Neural progenitor cell (in vitro differentiated cells): ENCODE data around the gene TANC1. TPM values are rescaled to one million over a fixed set of nuclear protein-coding genes. Genes with fewer than 3 reads are reported as not detected.

ENCODE experiments used
- DNase-seq: peaks from one replicate; pipeline ENCODE4 v3.0.0-alpha.2; 2016; ENCODE audit warnings: low spot score
- H2AFZ ChIP-seq: fragments of 200-600 bp; sonication (generic); replicated peaks from 2 replicates; pipeline ENCODE4 v1.6.1; 2016; ENCODE audit warnings: antibody characterized with exemption
- H3F3A ChIP-seq: fragments of 200-600 bp; sonication (generic); 2 replicates; pipeline ENCODE4 v1.6.1; 2016; ENCODE audit warnings: antibody characterized with exemption, low read depth
- H3K27ac ChIP-seq: fragments of 200-600 bp; sonication (generic); 2 replicates; pipeline ENCODE4 v1.5.1; 2016; ENCODE audit warnings: mild to moderate bottlenecking
- H3K27me3 ChIP-seq: fragments of 200-600 bp; sonication (generic); 2 replicates; pipeline ENCODE4 v1.6.1; 2016; ENCODE audit warnings: mild to moderate bottlenecking, moderate library complexity
- H3K36me3 ChIP-seq: fragments of 200-600 bp; sonication (generic); 2 replicates; pipeline ENCODE4 v1.5.1; 2016
- H3K4me1 ChIP-seq: fragments of 200-600 bp; sonication (generic); 2 replicates; pipeline ENCODE4 v1.6.1; 2016; ENCODE audit warnings: mixed run types
- H3K4me2 ChIP-seq: fragments of 200-600 bp; sonication (generic); 2 replicates; pipeline ENCODE4 v1.6.1; 2016
- H3K4me3 ChIP-seq: fragments of 200-600 bp; sonication (generic); 2 replicates; pipeline ENCODE4 v1.5.1; 2016
- H3K79me2 ChIP-seq: fragments of 200-600 bp; sonication (generic); 2 replicates; pipeline ENCODE4 v1.6.1; 2016; ENCODE audit warnings: low read depth
- H3K9ac ChIP-seq: fragments of 200-600 bp; sonication (generic); 2 replicates; pipeline ENCODE4 v1.6.1; 2016
- H3K9me3 ChIP-seq: fragments of 200-600 bp; sonication (generic); 2 replicates; pipeline ENCODE4 v1.5.1; 2016; ENCODE audit warnings: low read depth
- H4K20me1 ChIP-seq: fragments of 200-600 bp; sonication (generic); 2 replicates; pipeline ENCODE4 v1.6.1; 2016; ENCODE audit warnings: low read depth
- H3K27ac Mint-ChIP-seq: 3 replicates; pipeline ENCODE4 v1.8.0; 2021; ENCODE audit warnings: mixed read lengths
- H3K27me3 Mint-ChIP-seq: 2 replicates; pipeline ENCODE4 v1.8.0; 2022; ENCODE audit warnings: low read depth, mild to moderate bottlenecking, inconsistent platforms, moderate library complexity, mixed read lengths; ENCODE audit not compliant: insufficient read depth
- H3K36me3 Mint-ChIP-seq: 3 replicates; pipeline ENCODE4 v1.8.0; 2021; ENCODE audit warnings: mixed read lengths
- H3K4me1 Mint-ChIP-seq: 3 replicates; pipeline ENCODE4 v1.8.0; 2021; ENCODE audit warnings: mixed read lengths
- H3K4me3 Mint-ChIP-seq: 3 replicates; pipeline ENCODE4 v1.8.0; 2021; ENCODE audit warnings: mild to moderate bottlenecking, moderate library complexity, mixed read lengths
- H3K9me3 Mint-ChIP-seq: 3 replicates; pipeline ENCODE4 v1.8.0; 2020; ENCODE audit warnings: mixed read lengths
- EZH2 ChIP-seq: fragments of 200-600 bp; sonication (generic); IDR thresholded peaks from 2 replicates; pipeline ENCODE4 v1.6.1; 2017; ENCODE audit warnings: antibody characterized with exemption, mild to moderate bottlenecking, moderate library complexity
- EZH2phosphoT487 ChIP-seq: fragments of 200-600 bp; sonication (generic); IDR thresholded peaks from 2 replicates; pipeline ENCODE4 v1.6.1; 2017; ENCODE audit warnings: antibody characterized with exemption
- total RNA-seq: library from RNA; depleted of rRNA; stranded (reverse); fragments of >200 nt; gene quantifications from 2 replicates; pipeline ENCODE4 v1.2.3, GENCODE V29; 2015; ENCODE audit warnings: low replicate concordance
- TF ChIP-seq, protein P1 (sequence below): fragments of 200-600 bp; sonication (generic); IDR thresholded peaks from 2 replicates; pipeline ENCODE4 v1.5.1; 2017; ENCODE audit warnings: antibody characterized with exemption, mild to moderate bottlenecking

TANC1 gene
- total RNA-seq, 1 donor from 2014 or later, result 11.9 TPM

- H3K27me3 Mint-ChIP-seq, result peaks cover 8% of the 10 kb centered on the region
- H3K9me3 Mint-ChIP-seq, result no peaks in the 10 kb centered on the region
- peaks cover 13% of the 10 kb centered on the region for H4K20me1 ChIP-seq
- peaks cover 4% of the 10 kb centered on the region for H3K36me3 Mint-ChIP-seq
- peak; percentile 44 for DNase-seq
- H2AFZ ChIP-seq, result no peak overlapping the region
- no peaks in the 10 kb centered on the region for H3K36me3 ChIP-seq
- H3K4me3 Mint-ChIP-seq, result no peak overlapping the region
- H3K4me1 ChIP-seq, result peaks cover 18% of the 10 kb centered on the region
- TF ChIP-seq EZH2, result no peak
- TF ChIP-seq, protein P1, sequence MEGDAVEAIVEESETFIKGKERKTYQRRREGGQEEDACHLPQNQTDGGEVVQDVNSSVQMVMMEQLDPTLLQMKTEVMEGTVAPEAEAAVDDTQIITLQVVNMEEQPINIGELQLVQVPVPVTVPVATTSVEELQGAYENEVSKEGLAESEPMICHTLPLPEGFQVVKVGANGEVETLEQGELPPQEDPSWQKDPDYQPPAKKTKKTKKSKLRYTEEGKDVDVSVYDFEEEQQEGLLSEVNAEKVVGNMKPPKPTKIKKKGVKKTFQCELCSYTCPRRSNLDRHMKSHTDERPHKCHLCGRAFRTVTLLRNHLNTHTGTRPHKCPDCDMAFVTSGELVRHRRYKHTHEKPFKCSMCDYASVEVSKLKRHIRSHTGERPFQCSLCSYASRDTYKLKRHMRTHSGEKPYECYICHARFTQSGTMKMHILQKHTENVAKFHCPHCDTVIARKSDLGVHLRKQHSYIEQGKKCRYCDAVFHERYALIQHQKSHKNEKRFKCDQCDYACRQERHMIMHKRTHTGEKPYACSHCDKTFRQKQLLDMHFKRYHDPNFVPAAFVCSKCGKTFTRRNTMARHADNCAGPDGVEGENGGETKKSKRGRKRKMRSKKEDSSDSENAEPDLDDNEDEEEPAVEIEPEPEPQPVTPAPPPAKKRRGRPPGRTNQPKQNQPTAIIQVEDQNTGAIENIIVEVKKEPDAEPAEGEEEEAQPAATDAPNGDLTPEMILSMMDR, result no peak
- TF ChIP-seq EZH2phosphoT487, result no peak
- H3K27ac ChIP-seq, result no peak overlapping the region
- no peaks in the 10 kb centered on the region for H3K79me2 ChIP-seq
- peaks cover 11% of the 10 kb centered on the region for H3F3A ChIP-seq
- H3K27me3 ChIP-seq, result no peaks in the 10 kb centered on the region
- H3K4me3 ChIP-seq, result no peak overlapping the region
- no peak overlapping the region for H3K9ac ChIP-seq
- H3K4me1 Mint-ChIP-seq, result peaks cover 38% of the 10 kb centered on the region
- no peak overlapping the region for H3K4me2 ChIP-seq
- no peaks in the 10 kb centered on the region for H3K9me3 ChIP-seq
- peak overlapping the region; percentile 2 for H3K27ac Mint-ChIP-seq
Observed at GRCh38 chr2:159030674-159031380, 62.4 kb downstream of the TANC1 start.

DNA sequence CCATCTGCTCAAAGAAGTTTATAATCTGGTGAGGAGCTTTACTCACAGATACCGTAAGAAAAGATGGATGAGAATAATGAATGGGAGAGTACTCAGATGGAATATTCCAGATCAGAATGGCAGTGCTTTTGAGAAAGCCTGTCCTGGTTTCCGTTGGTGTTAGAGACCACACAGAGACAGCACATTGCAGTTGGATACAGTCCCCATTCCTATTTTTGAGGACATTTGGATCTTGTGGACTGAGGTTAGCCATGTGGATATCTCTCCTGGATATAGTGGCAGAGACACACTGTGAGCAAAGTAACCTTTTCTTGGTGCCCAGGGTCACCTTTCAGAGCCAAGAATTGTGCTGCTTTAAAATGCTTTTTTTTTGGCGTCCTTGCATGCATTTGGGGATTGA lies 63.7 kb downstream of the TANC1 start:
- Mint-ChIP-seq H3K4me1 (peaks cover 39% of the 10 kb centered on the region), H3K27me3 (peaks cover 8% of the 10 kb centered on the region), H3K36me3 (peaks cover 7% of the 10 kb centered on the region), H3K9me3 (peaks cover 5% of the 10 kb centered on the region), H3K27ac (no peak overlapping the region), H3K4me3 (no peak overlapping the region)
- no peaks in the 10 kb centered on the region for H3K27me3 ChIP-seq
- no peak for DNase-seq
- no peaks in the 10 kb centered on the region for H3K36me3 ChIP-seq
- H3F3A ChIP-seq, result peaks cover 11% of the 10 kb centered on the region
- peaks cover 13% of the 10 kb centered on the region for H4K20me1 ChIP-seq
- H2AFZ ChIP-seq, result no peak overlapping the region
- no peak for TF ChIP-seq EZH2phosphoT487
- TF ChIP-seq, protein P1, result no peak
- TF ChIP-seq EZH2, result no peak
- no peak overlapping the region for H3K9ac ChIP-seq
- no peaks in the 10 kb centered on the region for H3K9me3 ChIP-seq
- no peak overlapping the region for H3K4me3 ChIP-seq
- peaks cover 18% of the 10 kb centered on the region for H3K4me1 ChIP-seq
- no peak overlapping the region for H3K27ac ChIP-seq
- no peaks in the 10 kb centered on the region for H3K79me2 ChIP-seq
- H3K4me2 ChIP-seq, result no peak overlapping the region

DNA sequence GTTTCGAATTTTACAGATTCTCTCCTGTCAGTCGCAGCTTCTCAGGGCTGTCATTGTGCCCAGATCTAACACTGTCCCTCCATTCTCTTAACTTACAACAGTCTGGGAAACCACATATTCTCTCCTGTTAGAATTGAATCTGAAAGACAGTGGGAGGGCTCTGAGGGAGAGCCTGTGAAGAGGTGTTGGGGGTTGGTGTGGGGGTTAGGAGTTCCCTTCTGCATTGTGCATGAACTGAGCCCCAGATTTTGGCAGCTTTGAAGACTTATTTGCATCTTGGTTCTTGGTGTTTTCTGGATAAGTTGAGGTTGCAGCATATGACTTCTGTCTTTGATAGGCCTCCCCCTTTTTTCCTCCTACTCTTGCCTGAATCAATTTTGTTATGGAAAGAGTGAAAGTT lies 64.1 kb downstream of the TANC1 start:
- H3K79me2 ChIP-seq, result no peaks in the 10 kb centered on the region
- Mint-ChIP-seq H3K4me1 (peaks cover 39% of the 10 kb centered on the region), H3K27ac (peak overlapping the region; percentile 20), H3K27me3 (peaks cover 8% of the 10 kb centered on the region), H3K9me3 (peaks cover 8% of the 10 kb centered on the region), H3K36me3 (peaks cover 7% of the 10 kb centered on the region), H3K4me3 (no peak overlapping the region)
- H4K20me1 ChIP-seq, result peaks cover 13% of the 10 kb centered on the region
- H3K9me3 ChIP-seq, result no peaks in the 10 kb centered on the region
- H2AFZ ChIP-seq, result no peak overlapping the region
- no peak overlapping the region for H3K4me2 ChIP-seq
- no peak overlapping the region for H3K4me3 ChIP-seq
- no peak overlapping the region for H3K9ac ChIP-seq
- peaks cover 18% of the 10 kb centered on the region for H3K4me1 ChIP-seq
- peaks cover 11% of the 10 kb centered on the region for H3F3A ChIP-seq
- H3K27ac ChIP-seq, result no peak overlapping the region
- H3K27me3 ChIP-seq, result no peaks in the 10 kb centered on the region
- no peak for DNase-seq
- TF ChIP-seq, protein P1, result no peak
- no peak for TF ChIP-seq EZH2
- no peak for TF ChIP-seq EZH2phosphoT487
- H3K36me3 ChIP-seq, result no peaks in the 10 kb centered on the region
